ENCODE results near the gene ZFP36L1.

The ZFP36L1 gene

GRCh38 chr14:68787092-68787992, 5.5 kb downstream of the ZFP36L1 start:
- H3K27ac Mint-ChIP-seq: peak overlapping the region; percentile 88
- H3K36me3 Mint-ChIP-seq (ENCODE audit: low read depth): peaks cover 47% of the 10 kb centered on the region
- no peaks in the 10 kb centered on the region for H3K9me3 Mint-ChIP-seq
- peak overlapping the region; percentile 59 for H3K4me3 Mint-ChIP-seq
- H3K27me3 Mint-ChIP-seq (ENCODE audit: low read depth): no peaks in the 10 kb centered on the region
- H3K4me1 Mint-ChIP-seq (ENCODE audit: low read depth): peaks cover 59% of the 10 kb centered on the region

GRCh38 chr14:68786491-68787091, 6.3 kb downstream of the ZFP36L1 start:
- H3K4me3 Mint-ChIP-seq: peak overlapping the region; percentile 59
- peaks cover 44% of the 10 kb centered on the region for H3K36me3 Mint-ChIP-seq (ENCODE audit: low read depth)
- H3K4me1 Mint-ChIP-seq (ENCODE audit: low read depth): peaks cover 65% of the 10 kb centered on the region

GRCh38 chr14:68785534-68786490, 7.1 kb downstream of the ZFP36L1 start:
- peaks cover 70% of the 10 kb centered on the region for H3K4me1 Mint-ChIP-seq (ENCODE audit: low read depth)
- H3K27ac Mint-ChIP-seq: peak overlapping the region; percentile 88
- H3K36me3 Mint-ChIP-seq (ENCODE audit: low read depth): peaks cover 36% of the 10 kb centered on the region
- H3K4me3 Mint-ChIP-seq: peak overlapping the region; percentile 26
- H3K9me3 Mint-ChIP-seq: no peaks in the 10 kb centered on the region
- H3K27me3 Mint-ChIP-seq (ENCODE audit: low read depth): no peaks in the 10 kb centered on the region

More at GRCh38 chr14:68786491-68787091, 6.3 kb downstream of the ZFP36L1 start:
- H3K9me3 Mint-ChIP-seq: no peaks in the 10 kb centered on the region
- peak overlapping the region; percentile 88 for H3K27ac Mint-ChIP-seq
- H3K27me3 Mint-ChIP-seq (ENCODE audit: low read depth): no peaks in the 10 kb centered on the region

- no peak overlapping the region for H3K27ac Mint-ChIP-seq
- H3K27me3 Mint-ChIP-seq (ENCODE audit: low read depth): no peaks in the 10 kb centered on the region
- peaks cover 74% of the 10 kb centered on the region for H3K4me1 Mint-ChIP-seq (ENCODE audit: low read depth)
- peaks cover 28% of the 10 kb centered on the region for H3K36me3 Mint-ChIP-seq (ENCODE audit: low read depth)
- H3K9me3 Mint-ChIP-seq: no peaks in the 10 kb centered on the region
- H3K4me3 Mint-ChIP-seq: no peak overlapping the region
Observed at GRCh38 chr14:68784978-68785533, 7.8 kb downstream of the ZFP36L1 start.

GRCh38 chr14:68784226-68784910, 8.5 kb downstream of the ZFP36L1 start:
- H3K4me3 Mint-ChIP-seq: no peak overlapping the region
- no peaks in the 10 kb centered on the region for H3K27me3 Mint-ChIP-seq (ENCODE audit: low read depth)
- peaks cover 21% of the 10 kb centered on the region for H3K36me3 Mint-ChIP-seq (ENCODE audit: low read depth)
- no peaks in the 10 kb centered on the region for H3K9me3 Mint-ChIP-seq
- peaks cover 77% of the 10 kb centered on the region for H3K4me1 Mint-ChIP-seq (ENCODE audit: low read depth)
- no peak overlapping the region for H3K27ac Mint-ChIP-seq

- Mint-ChIP-seq H3K27ac (peak overlapping the region; percentile 31), H3K4me1 (ENCODE audit: low read depth) (peaks cover 77% of the 10 kb centered on the region), H3K4me3 (no peak overlapping the region), H3K27me3 (ENCODE audit: low read depth) (no peaks in the 10 kb centered on the region), H3K36me3 (ENCODE audit: low read depth) (peaks cover 15% of the 10 kb centered on the region), H3K9me3 (no peaks in the 10 kb centered on the region)
Observed at GRCh38 chr14:68783408-68784225, 9.2 kb downstream of the ZFP36L1 start.

GRCh38 chr14:68782091-68782981, 10.5 kb downstream of the ZFP36L1 start:
- H3K27me3 Mint-ChIP-seq (ENCODE audit: low read depth): no peaks in the 10 kb centered on the region
- peak overlapping the region; percentile 85 for H3K27ac Mint-ChIP-seq
- no peaks in the 10 kb centered on the region for H3K9me3 Mint-ChIP-seq
- H3K4me3 Mint-ChIP-seq: peak overlapping the region; percentile 59
- peaks cover 7% of the 10 kb centered on the region for H3K36me3 Mint-ChIP-seq (ENCODE audit: low read depth)
- peaks cover 69% of the 10 kb centered on the region for H3K4me1 Mint-ChIP-seq (ENCODE audit: low read depth)

- Mint-ChIP-seq H3K4me3 (peak overlapping the region; percentile 81), H3K4me1 (ENCODE audit: low read depth) (peaks cover 59% of the 10 kb centered on the region)
Observed at GRCh38 chr14:68781161-68782021, 11.5 kb downstream of the ZFP36L1 start.

GRCh38 chr14:68780358-68781160, 12.3 kb downstream of the ZFP36L1 start:
- Mint-ChIP-seq H3K27ac (peak overlapping the region; percentile 92), H3K36me3 (ENCODE audit: low read depth) (peaks cover 3% of the 10 kb centered on the region), H3K9me3 (peaks cover 7% of the 10 kb centered on the region), H3K4me1 (ENCODE audit: low read depth) (peaks cover 53% of the 10 kb centered on the region), H3K4me3 (peak overlapping the region; percentile 81), H3K27me3 (ENCODE audit: low read depth) (no peaks in the 10 kb centered on the region)

More at GRCh38 chr14:68781161-68782021, 11.5 kb downstream of the ZFP36L1 start:
- Mint-ChIP-seq H3K27me3 (ENCODE audit: low read depth) (no peaks in the 10 kb centered on the region), H3K9me3 (no peaks in the 10 kb centered on the region), H3K27ac (peak overlapping the region; percentile 92), H3K36me3 (ENCODE audit: low read depth) (peaks cover 2% of the 10 kb centered on the region)

- peak overlapping the region; percentile 81 for H3K4me3 Mint-ChIP-seq
- peaks cover 7% of the 10 kb centered on the region for H3K36me3 Mint-ChIP-seq (ENCODE audit: low read depth)
- peaks cover 49% of the 10 kb centered on the region for H3K4me1 Mint-ChIP-seq (ENCODE audit: low read depth)
- H3K27ac Mint-ChIP-seq: peak overlapping the region; percentile 92
- H3K27me3 Mint-ChIP-seq (ENCODE audit: low read depth): no peaks in the 10 kb centered on the region
- peaks cover 12% of the 10 kb centered on the region for H3K9me3 Mint-ChIP-seq
Observed at GRCh38 chr14:68779761-68780323, 13.0 kb downstream of the ZFP36L1 start.

GRCh38 chr14:68777644-68778043, 15.2 kb downstream of the ZFP36L1 start:
- Mint-ChIP-seq H3K4me3 (no peak overlapping the region), H3K27ac (no peak overlapping the region), H3K36me3 (ENCODE audit: low read depth) (peaks cover 11% of the 10 kb centered on the region), H3K4me1 (ENCODE audit: low read depth) (peaks cover 49% of the 10 kb centered on the region), H3K9me3 (peaks cover 22% of the 10 kb centered on the region), H3K27me3 (ENCODE audit: low read depth) (no peaks in the 10 kb centered on the region)
